K562 (cell line): ENCODE measurements around the gene EPHB6. TPM values are rescaled to one million over a fixed set of nuclear protein-coding genes. Genes with fewer than 3 reads are reported as not detected.

ENCODE experiments used
- ATAC-seq: fragments of 200-7000 bp; cut with Tn5 transposase; 3 replicates; pipeline ENCODE4 v1.9.1; 2020; ENCODE audit warnings: moderate library complexity
- BruUV-seq: library from RNA; stranded (reverse); fragments of 400-500 nt; replicated peaks from 2 replicates; lab custom pipeline; 2021; lab: Mats Ljungman, UMichigan
- CTCF ChIA-PET: fragments of 300-600 bp; formaldehyde crosslinking; extraction: SDS; loops from one replicate; lab custom pipeline; 2021; ENCODE audit warnings: low intra/inter-chr PET ratio; lab: Yijun Ruan, JAX
- POLR2A ChIA-PET: fragments of 300-600, 350-650 bp; sonication (Branson Sonifier 250); formaldehyde crosslinking; extraction: SDS; loops from one replicate; lab custom pipeline; 2021; ENCODE audit warnings: antibody characterized with exemption, inconsistent platforms; lab: Yijun Ruan, JAX
- DNase-seq, 4 experiments: peaks; one replicate each; pipeline versions ENCODE4 v3.0.0 to v3.0.0-alpha.2; 2011 to 2018; ENCODE audit warnings: low spot score in 3 of 4, mixed read lengths in 3 of 4; ENCODE audit errors: extremely low read depth in 1 of 4
- FAIRE-seq: peaks from 2 replicates; lab custom pipeline; 2011; peaks lifted over from hg19 to GRCh38; lab: Jason Lieb, UNC
- H2AFZ ChIP-seq: 2 replicates; pipeline ENCODE4 v1.6.0; 2011; ENCODE audit warnings: low read depth, low read length, control low read depth, inconsistent platforms
- H3K27ac ChIP-seq: fragments of 200-600 bp; 3 replicates; pipeline ENCODE4 v1.8.0; 2011; ENCODE audit warnings: low read depth, mild to moderate bottlenecking, control low read depth, inconsistent platforms, low read length, moderate library complexity, mixed read lengths; ENCODE audit errors: extremely low read depth
- H3K27me3 ChIP-seq, 2 experiments: fragments of 300-600 bp in 1 of 2; 2 replicates in 1 of 2; 3 replicates in 1 of 2; pipeline versions ENCODE4 v1.6.0 to v1.8.0; 2011; ENCODE audit warnings: inconsistent platforms in 2 of 2, low read length in 2 of 2, mild to moderate bottlenecking in 1 of 2, mixed read lengths in 1 of 2, moderate library complexity in 1 of 2; ENCODE audit not compliant: control insufficient read depth in 2 of 2, insufficient read depth in 2 of 2
- H3K36me3 ChIP-seq: fragments of 300-600 bp; 3 replicates; pipeline ENCODE4 v1.8.0; 2011; ENCODE audit warnings: mild to moderate bottlenecking, low read length, inconsistent platforms; ENCODE audit not compliant: control insufficient read depth, insufficient read depth
- H3K4me1 ChIP-seq, 2 experiments: fragments of 200-600 bp in 1 of 2; replicated peaks in 1 of 2; 2 replicates in 1 of 2; 3 replicates in 1 of 2; pipeline versions ENCODE4 v1.5.1 to v1.8.0; 2011; ENCODE audit warnings: inconsistent platforms in 2 of 2, low read length in 2 of 2, mild to moderate bottlenecking in 1 of 2, mixed read lengths in 1 of 2, moderate library complexity in 1 of 2; ENCODE audit not compliant: control insufficient read depth in 2 of 2, insufficient read depth in 2 of 2
- H3K4me2 ChIP-seq: 2 replicates; pipeline ENCODE4 v1.6.1; 2011; ENCODE audit warnings: low read length, control low read depth, inconsistent platforms, mixed read lengths; ENCODE audit not compliant: insufficient read depth
- H3K4me3 ChIP-seq: fragments of 200-600 bp; sonication (generic), shearing (Covaris generic); 2 replicates; pipeline ENCODE4 v1.5.1; 2016; ENCODE audit warnings: control low read depth, inconsistent platforms
- H3K79me2 ChIP-seq: fragments of 200-600 bp; 3 replicates; pipeline ENCODE4 v1.8.0; 2011; ENCODE audit warnings: low read length, inconsistent platforms; ENCODE audit not compliant: control insufficient read depth, insufficient read depth
- H3K9ac ChIP-seq, 2 experiments: 2 replicates each; pipeline versions ENCODE4 v1.6.0 to v1.6.1; 2011; ENCODE audit warnings: low read depth in 2 of 2, low read length in 2 of 2, control low read depth in 1 of 2, inconsistent platforms in 1 of 2, mild to moderate bottlenecking in 1 of 2, mixed read lengths in 1 of 2; ENCODE audit not compliant: insufficient read depth in 1 of 2
- H3K9me1 ChIP-seq: one replicate; pipeline ENCODE4 v1.6.0; 2011; ENCODE audit warnings: inconsistent platforms, mild to moderate bottlenecking, low read length, moderate library complexity; ENCODE audit not compliant: control insufficient read depth, insufficient read depth
- H3K9me3 ChIP-seq: replicated peaks from 2 replicates; pipeline ENCODE4 v1.5.1; 2011; ENCODE audit warnings: low read depth, low read length, inconsistent platforms; ENCODE audit not compliant: control insufficient read depth, insufficient read depth
- H4K20me1 ChIP-seq: replicated peaks from 2 replicates; pipeline ENCODE4 v1.6.1; 2011; ENCODE audit warnings: low read length, inconsistent platforms, mixed read lengths; ENCODE audit not compliant: control insufficient read depth, insufficient read depth
- FOSL1 ChIP-seq: fragments of 200-800 bp; sonication (Bioruptor generic); conservative IDR thresholded peaks from 2 replicates; pipeline ENCODE4 v1.6.1; 2016; ENCODE audit warnings: missing genetic modification characterization, missing compliant biosample characterization
- TEAD4 ChIP-seq, 2 experiments: sonication (generic) in 1 of 2; formaldehyde crosslinking in 1 of 2; IDR thresholded peaks; 2 replicates each; pipeline versions ENCODE4 v1.6.1 to v1.8.0; 2012 to 2022; ENCODE audit warnings: borderline replicate concordance in 1 of 2, inconsistent platforms in 1 of 2, low read length in 1 of 2, mild to moderate bottlenecking in 1 of 2, missing genetic modification reagents in 1 of 2
- WGBS: fragments of 100-300 bp; shearing (Covaris generic); methylation state at CpG from one replicate; pipeline ENCODE4 v1.1.6; 2016; ENCODE audit warnings: low coverage, mixed read lengths; ENCODE audit not compliant: insufficient coverage; ENCODE audit errors: missing lambda C conversion rate; 5-methylcytosine and 5-hydroxymethylcytosine counted together
- in situ Hi-C: fragments of 300-500 bp; cut with MboI; formaldehyde crosslinking; loops from 4 replicates; pipeline ENCODE4 v1.15.0; 2018; ENCODE audit warnings: inconsistent platforms, mixed read lengths
- intact Hi-C: fragments of 100-400 bp; cut with micrococcal nuclease; formaldehyde crosslinking; loops from 2 replicates; pipeline ENCODE4 v1.14.2; 2022
- polyA plus RNA-seq, 8 experiments: library from polyadenylated mRNA; depleted of rRNA in 4 of 8; stranded (reverse) in 5 of 8; unstranded in 3 of 8; fragments of >200 nt; fragmentation: Nextera tagmentation in 2 of 8; fragmentation: Illumina TruSeq in 1 of 8; extraction: Ambion mirVana in 2 of 8; extraction: Trizol in 1 of 8; gene quantifications; 2 replicates each; pipeline versions ENCODE4 v1.2.1 to v1.2.3, GENCODE V29; 2011 to 2014; ENCODE audit warnings: inconsistent platforms in 1 of 8, missing spikeins in 1 of 8
- total RNA-seq, 7 experiments: library from RNA; depleted of rRNA in 6 of 7; stranded (reverse); fragments of >200 nt in 6 of 7; fragmentation: Illumina TruSeq in 2 of 7; extraction: Trizol in 2 of 7; gene quantifications; 2 replicates each; pipeline versions ENCODE4 v1.2.1 to v1.2.3, GENCODE V29; 2011 to 2021; ENCODE audit warnings: low replicate concordance in 1 of 7

Gene EPHB6
- total and polyA plus RNA-seq, 9 of the 15 experiments (the other 6 are each of a cell fraction or from before 2014, with no cell fraction given) = 1.4 to 123 (median 7.6) TPM

DNA sequence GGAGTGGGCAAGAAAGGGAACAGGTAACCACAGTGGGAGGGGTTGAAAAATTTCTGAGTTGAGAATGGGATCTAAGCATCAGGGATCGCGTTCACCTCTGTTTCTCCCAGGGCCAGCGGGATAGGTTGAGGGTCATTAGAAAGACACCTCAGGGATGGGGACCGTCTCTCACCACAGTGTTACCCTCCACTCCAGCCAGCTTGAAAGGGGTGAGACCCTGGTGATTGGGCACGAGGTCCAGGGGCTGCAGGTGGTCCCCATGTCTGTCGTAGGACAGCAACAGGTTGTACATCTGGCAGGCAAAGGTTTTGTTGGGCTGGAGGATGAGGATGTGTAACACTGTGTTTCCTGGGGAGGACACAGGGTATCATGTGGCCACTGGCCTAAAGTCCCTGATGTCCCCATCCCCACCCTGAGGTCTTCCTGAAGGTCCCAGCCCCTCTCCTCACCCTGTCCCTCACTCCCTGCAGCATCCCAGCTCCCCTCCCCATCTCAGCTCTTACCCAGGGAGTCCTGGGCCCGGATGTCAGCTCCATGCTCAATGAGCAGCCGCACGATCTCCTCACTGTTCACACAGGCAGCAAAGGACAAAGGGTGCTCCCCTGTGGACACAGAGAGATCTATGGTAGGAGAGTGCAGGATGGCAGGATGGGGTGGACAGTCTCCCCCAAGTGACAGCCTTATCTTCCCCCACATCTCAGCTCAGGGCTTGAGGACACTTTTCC is 21.5 kb downstream of the EPHB6 start:
- H3K36me3 ChIP-seq = no peaks in the 10 kb centered on the region
- peaks cover 0 to 3% of the 10 kb centered on the region in 2 experiments; a peak in 1 of 5 replicates for H3K4me1 ChIP-seq
- WGBS = 1% methylated on average over 9 of the region's 9 CpGs
- no peaks in the 10 kb centered on the region for H3K9me1 ChIP-seq
- intact Hi-C loops = no loop called here
- DNase-seq = no peak
- in situ Hi-C loops = loop anchor here (5.0 kb wide), 2 partner anchors 126 to 336 kb away; no protein-coding TSS in a partner anchor
- H3K79me2 ChIP-seq = no peaks in the 10 kb centered on the region
- no peak overlapping the region for H3K4me3 ChIP-seq
- no peak overlapping the region for H3K4me2 ChIP-seq
- H3K27ac ChIP-seq = no peak overlapping the region
- BruUV-seq = no TSS peak
- no peaks in the 10 kb centered on the region for H3K9me3 ChIP-seq
- peaks cover 27 to 81% of the 10 kb centered on the region in 2 experiments for H3K27me3 ChIP-seq
- TF ChIP-seq TEAD4 (IDR thresholded peaks at IDR 0.05; ENCODE audit: low read length) (no peak), TEAD4 (CRISPR knock-in tag; IDR thresholded peaks at IDR 0.05; ENCODE audit: borderline replicate concordance) (0 out of 2 replicates have a peak, but pooled peaks have one; percentile 11), FOSL1 (no peak)
- POLR2A ChIA-PET = no interaction called here
- H4K20me1 ChIP-seq = no peaks in the 10 kb centered on the region
- no peak overlapping the region for H3K9ac ChIP-seq
- no peak for FAIRE-seq
- no peak overlapping the region for H2AFZ ChIP-seq
- CTCF ChIA-PET = interaction anchor here (4.6 kb wide), 1 partner anchor 126 kb away, joined by 31 read pairs; no protein-coding TSS in a partner anchor
- ATAC-seq = no peak
